HL-60 (cell line): ENCODE data around the gene JAKMIP1.

Experiments
- DNase-seq, 2 experiments: peaks; one replicate each; pipeline ENCODE4 v3.0.0-alpha.2; 2010 to 2020; ENCODE audit warnings: low read depth in 1 of 2, low spot score in 1 of 2
- H3K27ac ChIP-seq: fragments of 250-450 bp; sonication (Bioruptor Pico); replicated peaks from 2 replicates; pipeline ENCODE4 v1.5.1; 2020; ENCODE audit warnings: mild to moderate bottlenecking, moderate library complexity
- H3K27me3 ChIP-seq: fragments of 250-450 bp; sonication (Bioruptor Pico); 2 replicates; pipeline ENCODE4 v1.5.1; 2021; ENCODE audit warnings: mild to moderate bottlenecking, moderate library complexity; ENCODE audit not compliant: insufficient read depth, poor library complexity, severe bottlenecking
- H3K4me3 ChIP-seq: replicated peaks from 2 replicates; pipeline ENCODE4 v1.5.1; 2011; ENCODE audit warnings: mild to moderate bottlenecking, control low read depth, low read length; ENCODE audit not compliant: insufficient read depth
- CTCF ChIP-seq: IDR thresholded peaks from one replicate; pipeline ENCODE4 v1.5.1; 2011; ENCODE audit warnings: low read length, control low read depth, inconsistent platforms; ENCODE audit not compliant: insufficient read depth
- GABPA ChIP-seq: IDR thresholded peaks from 2 replicates; pipeline ENCODE4 v1.6.1; 2012; ENCODE audit warnings: low read depth
- POLR2AphosphoS5 ChIP-seq: IDR thresholded peaks from 2 replicates; pipeline ENCODE4 v1.6.1; 2012; ENCODE audit warnings: low read depth
- REST ChIP-seq: IDR thresholded peaks from 2 replicates; pipeline ENCODE4 v1.6.1; 2012; ENCODE audit warnings: low read depth; ENCODE audit not compliant: insufficient replicate concordance
- SPI1 ChIP-seq: IDR thresholded peaks from 2 replicates; pipeline ENCODE4 v1.6.1; 2012; ENCODE audit warnings: low read depth, mild to moderate bottlenecking, borderline replicate concordance

JAKMIP1 gene

GRCh38 chr4:6182376-6183280 is 17.7 kb downstream of the JAKMIP1 start:
- TF ChIP-seq GABPA, result no peak
- no peak for TF ChIP-seq REST
- no peak for TF ChIP-seq SPI1
- no peak for TF ChIP-seq CTCF
- TF ChIP-seq POLR2AphosphoS5, result no peak
- H3K27ac ChIP-seq, result no peak overlapping the region

GRCh38 chr4:6180841-6181631 is 19.3 kb downstream of the JAKMIP1 start:
- H3K27me3 ChIP-seq, result no peaks in the 10 kb centered on the region
- no peak overlapping the region for H3K4me3 ChIP-seq
- no peak for DNase-seq
- no peak overlapping the region for H3K27ac ChIP-seq
- TF ChIP-seq CTCF (no peak), GABPA (no peak), POLR2AphosphoS5 (no peak), REST (no peak)

More at GRCh38 chr4:6182376-6183280, 17.7 kb downstream of the JAKMIP1 start:
- no peaks in the 10 kb centered on the region for H3K27me3 ChIP-seq
- no peak overlapping the region for H3K4me3 ChIP-seq
- no peak for DNase-seq

GRCh38 chr4:6179362-6179761 is 21.0 kb downstream of the JAKMIP1 start:
- no peak overlapping the region for H3K27ac ChIP-seq
- TF ChIP-seq SPI1, result no peak
- H3K4me3 ChIP-seq, result no peak overlapping the region
- H3K27me3 ChIP-seq, result no peaks in the 10 kb centered on the region
- no peak for DNase-seq

GRCh38 chr4:6178757-6179156 is 21.6 kb downstream of the JAKMIP1 start:
- no peak for TF ChIP-seq POLR2AphosphoS5
- TF ChIP-seq CTCF, result no peak
- no peak for TF ChIP-seq SPI1
- TF ChIP-seq GABPA, result no peak
- TF ChIP-seq REST, result no peak
- DNase-seq, result no peak
- H3K27ac ChIP-seq, result no peak overlapping the region
- no peak overlapping the region for H3K4me3 ChIP-seq
- no peaks in the 10 kb centered on the region for H3K27me3 ChIP-seq
